T-helper 17 cell (primary cell): ENCODE results near the gene DYNLT2. TPM values are rescaled to one million over a fixed set of nuclear protein-coding genes. Genes with fewer than 3 reads are reported as not detected.
"Not testable (repeated sequence)": the region's sequence is repeated elsewhere in the genome, so short reads cannot be mapped to it uniquely, and the experiment has no call there.

Experiments
- ATAC-seq: fragments of 150-1000 bp; cut with Tn5 transposase; 2 replicates; pipeline ENCODE4 v1.10.0; 2021; ENCODE audit warnings: mild to moderate bottlenecking, moderate library complexity
- DNase-seq, 3 donors: peaks; one replicate each; pipeline versions ENCODE4 v3.0.0 to v3.0.0-alpha.2; 2020 to 2021
- H3K9me3 ChIP-seq: one replicate; pipeline ENCODE4 v1.7.0; 2013; ENCODE audit warnings: low read length, mild to moderate bottlenecking; ENCODE audit not compliant: control insufficient read depth, poor library complexity, severe bottlenecking
- H3K27ac Mint-ChIP-seq: one replicate; pipeline ENCODE4 v1.8.0; 2022; ENCODE audit warnings: mild to moderate bottlenecking, moderate library complexity, mixed read lengths
- H3K27me3 Mint-ChIP-seq: one replicate; pipeline ENCODE4 v1.8.0; 2022; ENCODE audit warnings: mixed read lengths
- H3K36me3 Mint-ChIP-seq: one replicate; pipeline ENCODE4 v1.8.0; 2022; ENCODE audit warnings: low read depth, mixed read lengths
- H3K4me1 Mint-ChIP-seq: one replicate; pipeline ENCODE4 v1.8.0; 2022; ENCODE audit warnings: mild to moderate bottlenecking, mixed read lengths
- H3K4me3 Mint-ChIP-seq: one replicate; pipeline ENCODE4 v1.8.0; 2022; ENCODE audit warnings: mild to moderate bottlenecking, moderate library complexity, mixed read lengths
- total RNA-seq, 4 donors: library from RNA in 2 of 4; stranded (reverse) in 2 of 4; gene quantifications; one replicate each; pipeline ENCODE4 v1.2.3 and lab custom pipeline; 2022 to 2026

The DYNLT2 gene
- total RNA-seq, 2 donors from 2014 or later: 3.0 to 3.9 TPM

GRCh38 chr6:169697115-169697514, 54.3 kb downstream of the DYNLT2 start:
- ATAC-seq, H3K9me3 ChIP-seq, H3K27ac Mint-ChIP-seq, H3K36me3 Mint-ChIP-seq, H3K27me3 Mint-ChIP-seq, H3K4me3 Mint-ChIP-seq, DNase-seq: not testable (repeated sequence)
- H3K4me1 Mint-ChIP-seq: peaks cover 11% of the 10 kb centered on the region

- Mint-ChIP-seq H3K4me1 (peaks cover 8% of the 10 kb centered on the region), H3K36me3 (peaks cover 2% of the 10 kb centered on the region), H3K27me3 (no peaks in the 10 kb centered on the region), H3K27ac (no peak overlapping the region), H3K4me3 (no peak overlapping the region)
- ATAC-seq (no peak), DNase-seq (no peak)
- H3K9me3 ChIP-seq: no peaks in the 10 kb centered on the region
Observed at GRCh38 chr6:169695131-169695530, 56.2 kb downstream of the DYNLT2 start.

- no peaks in the 10 kb centered on the region for H3K27me3 Mint-ChIP-seq
- H3K36me3 Mint-ChIP-seq: peaks cover 4% of the 10 kb centered on the region
- ATAC-seq (no peak), DNase-seq (no peak)
- no peak overlapping the region for H3K27ac Mint-ChIP-seq
- no peak overlapping the region for H3K4me3 Mint-ChIP-seq
- no peaks in the 10 kb centered on the region for H3K9me3 ChIP-seq
- no peaks in the 10 kb centered on the region for H3K4me1 Mint-ChIP-seq
Observed at GRCh38 chr6:169692516-169692915, 58.9 kb downstream of the DYNLT2 start.

GRCh38 chr6:169691260-169691659, 60.1 kb downstream of the DYNLT2 start:
- Mint-ChIP-seq H3K27me3 (no peaks in the 10 kb centered on the region), H3K27ac (no peak overlapping the region), H3K4me3 (no peak overlapping the region), H3K36me3 (peaks cover 4% of the 10 kb centered on the region), H3K4me1 (no peaks in the 10 kb centered on the region)
- no peak for ATAC-seq
- no peaks in the 10 kb centered on the region for H3K9me3 ChIP-seq
- no peak for DNase-seq

Other genes with a start within 250 kb of the DYNLT2 start
- 10 to 100 TPM; 25.7 to 26.0 TPM for gene WDR27, start 49.5 kb downstream of the DYNLT2 start, total RNA-seq
- gene C6orf120, start 49.4 kb downstream of the DYNLT2 start, total RNA-seq: 10 to 100 TPM; 16.3 to 17.8 TPM
- 10 to 100 TPM; 64.3 to 67.1 TPM for gene PHF10, start 27.1 kb downstream of the DYNLT2 start, total RNA-seq
- 10 to 100 TPM; 28.9 to 31.7 TPM for gene ERMARD, start 50 bp upstream of the DYNLT2 start, total RNA-seq